ENCODE results near the gene RAD18.

The RAD18 gene

GRCh38 chr3:8872261-8872660, 91.0 kb downstream of the RAD18 start:
- H3K79me2 ChIP-seq (ENCODE audit: insufficient read depth, low read length) = no peaks in the 10 kb centered on the region
- TF ChIP-seq EZH2phosphoT487 (IDR thresholded peaks at IDR 0.05; ENCODE audit: borderline replicate concordance) = no peak
- TF ChIP-seq, protein P1, sequence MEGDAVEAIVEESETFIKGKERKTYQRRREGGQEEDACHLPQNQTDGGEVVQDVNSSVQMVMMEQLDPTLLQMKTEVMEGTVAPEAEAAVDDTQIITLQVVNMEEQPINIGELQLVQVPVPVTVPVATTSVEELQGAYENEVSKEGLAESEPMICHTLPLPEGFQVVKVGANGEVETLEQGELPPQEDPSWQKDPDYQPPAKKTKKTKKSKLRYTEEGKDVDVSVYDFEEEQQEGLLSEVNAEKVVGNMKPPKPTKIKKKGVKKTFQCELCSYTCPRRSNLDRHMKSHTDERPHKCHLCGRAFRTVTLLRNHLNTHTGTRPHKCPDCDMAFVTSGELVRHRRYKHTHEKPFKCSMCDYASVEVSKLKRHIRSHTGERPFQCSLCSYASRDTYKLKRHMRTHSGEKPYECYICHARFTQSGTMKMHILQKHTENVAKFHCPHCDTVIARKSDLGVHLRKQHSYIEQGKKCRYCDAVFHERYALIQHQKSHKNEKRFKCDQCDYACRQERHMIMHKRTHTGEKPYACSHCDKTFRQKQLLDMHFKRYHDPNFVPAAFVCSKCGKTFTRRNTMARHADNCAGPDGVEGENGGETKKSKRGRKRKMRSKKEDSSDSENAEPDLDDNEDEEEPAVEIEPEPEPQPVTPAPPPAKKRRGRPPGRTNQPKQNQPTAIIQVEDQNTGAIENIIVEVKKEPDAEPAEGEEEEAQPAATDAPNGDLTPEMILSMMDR (conservative IDR thresholded peaks at IDR 0.05; ENCODE audit: low read length) = no peak
- peaks cover 19% of the 10 kb centered on the region; the same call in 1 of the 2 replicates for H3K36me3 ChIP-seq (ENCODE audit: insufficient read depth, low read length)
- no peaks in the 10 kb centered on the region for H3K9me3 ChIP-seq (ENCODE audit: insufficient read depth, low read depth, low read length)
- H3K27me3 ChIP-seq (ENCODE audit: insufficient read depth, low read length, poor library complexity, severe bottlenecking) = no peaks in the 10 kb centered on the region
- H3K9me2 ChIP-seq (replicated peaks; ENCODE audit: low read depth, low read length) = no peaks in the 10 kb centered on the region
- no peak overlapping the region for H2AFZ ChIP-seq (ENCODE audit: low read length)
- H3K9ac ChIP-seq (ENCODE audit: low read depth, low read length, poor library complexity, severe bottlenecking) = no peak overlapping the region
- H3K4me2 ChIP-seq (ENCODE audit: low read depth, low read length, poor library complexity, severe bottlenecking) = no peak overlapping the region
- H3F3A ChIP-seq (ENCODE audit: low read depth) = no peaks in the 10 kb centered on the region
- H4K20me1 ChIP-seq (ENCODE audit: insufficient read depth, low read length, poor library complexity, severe bottlenecking) = no peaks in the 10 kb centered on the region
- H3K4me1 ChIP-seq (ENCODE audit: insufficient read depth, low read length, poor library complexity, severe bottlenecking) = peaks cover 8% of the 10 kb centered on the region
- H3K4me3 ChIP-seq (ENCODE audit: low read length, poor library complexity, severe bottlenecking) = no peak overlapping the region

GRCh38 chr3:8871306-8871705, 92.0 kb downstream of the RAD18 start:
- TF ChIP-seq, protein P1 (conservative IDR thresholded peaks at IDR 0.05; ENCODE audit: low read length) = no peak
- TF ChIP-seq EZH2phosphoT487 (IDR thresholded peaks at IDR 0.05; ENCODE audit: borderline replicate concordance) = no peak
- Histone ChIP-seq H4K20me1 (ENCODE audit: insufficient read depth, low read length, poor library complexity, severe bottlenecking) (no peaks in the 10 kb centered on the region), H3K4me1 (ENCODE audit: insufficient read depth, low read length, poor library complexity, severe bottlenecking) (peaks cover 8% of the 10 kb centered on the region), H2AFZ (ENCODE audit: low read length) (no peak overlapping the region), H3K9ac (ENCODE audit: low read depth, low read length, poor library complexity, severe bottlenecking) (no peak overlapping the region), H3K4me2 (ENCODE audit: low read depth, low read length, poor library complexity, severe bottlenecking) (no peak overlapping the region), H3K27me3 (ENCODE audit: insufficient read depth, low read length, poor library complexity, severe bottlenecking) (no peaks in the 10 kb centered on the region), H3K9me2 (replicated peaks; ENCODE audit: low read depth, low read length) (no peaks in the 10 kb centered on the region), H3K79me2 (ENCODE audit: insufficient read depth, low read length) (no peaks in the 10 kb centered on the region), H3F3A (ENCODE audit: low read depth) (no peaks in the 10 kb centered on the region), H3K9me3 (ENCODE audit: insufficient read depth, low read depth, low read length) (no peaks in the 10 kb centered on the region), H3K36me3 (ENCODE audit: insufficient read depth, low read length) (peaks cover 10% of the 10 kb centered on the region; the same call in 1 of the 2 replicates), H3K4me3 (ENCODE audit: low read length, poor library complexity, severe bottlenecking) (no peak overlapping the region)

DNA sequence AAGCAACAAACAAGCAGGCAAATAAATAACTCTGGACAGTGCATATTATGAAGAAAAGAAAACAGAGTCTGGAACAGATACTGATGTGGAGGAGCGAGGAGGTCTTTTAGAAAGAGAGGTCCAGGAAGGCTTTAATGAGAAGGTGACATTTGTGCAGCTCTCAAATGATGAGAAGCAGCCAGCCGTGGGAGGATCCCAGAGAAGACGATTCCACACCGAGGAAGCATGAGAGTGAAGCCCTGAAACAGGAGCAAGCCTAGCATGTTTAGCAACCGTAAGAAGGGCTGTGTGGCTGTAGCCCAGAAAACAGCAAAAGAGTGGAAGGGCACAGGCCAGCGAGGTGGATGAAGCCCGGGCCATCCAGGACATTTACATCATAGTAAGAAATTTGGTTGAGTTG, 93.1 kb downstream of the RAD18 start:
- Histone ChIP-seq H3K9me2 (replicated peaks; ENCODE audit: low read depth, low read length) (no peaks in the 10 kb centered on the region), H3K79me2 (ENCODE audit: insufficient read depth, low read length) (no peaks in the 10 kb centered on the region), H4K20me1 (ENCODE audit: insufficient read depth, low read length, poor library complexity, severe bottlenecking) (no peaks in the 10 kb centered on the region), H3F3A (ENCODE audit: low read depth) (no peaks in the 10 kb centered on the region), H3K9ac (ENCODE audit: low read depth, low read length, poor library complexity, severe bottlenecking) (no peak overlapping the region), H3K36me3 (ENCODE audit: insufficient read depth, low read length) (no peaks in the 10 kb centered on the region), H3K4me2 (ENCODE audit: low read depth, low read length, poor library complexity, severe bottlenecking) (no peak overlapping the region), H3K4me1 (ENCODE audit: insufficient read depth, low read length, poor library complexity, severe bottlenecking) (peaks cover 8% of the 10 kb centered on the region), H2AFZ (ENCODE audit: low read length) (no peak overlapping the region), H3K4me3 (ENCODE audit: low read length, poor library complexity, severe bottlenecking) (no peak overlapping the region), H3K27me3 (ENCODE audit: insufficient read depth, low read length, poor library complexity, severe bottlenecking) (no peaks in the 10 kb centered on the region), H3K9me3 (ENCODE audit: insufficient read depth, low read depth, low read length) (no peaks in the 10 kb centered on the region)
- TF ChIP-seq EZH2phosphoT487 (IDR thresholded peaks at IDR 0.05; ENCODE audit: borderline replicate concordance) = no peak
- TF ChIP-seq, protein P1 (conservative IDR thresholded peaks at IDR 0.05; ENCODE audit: low read length) = no peak
